ENCODE measurements around the gene NDUFA11.
"Not testable (repeated sequence)": the region's sequence is repeated elsewhere in the genome, so short reads cannot be mapped to it uniquely, and the experiment has no call there.

The NDUFA11 gene

DNA sequence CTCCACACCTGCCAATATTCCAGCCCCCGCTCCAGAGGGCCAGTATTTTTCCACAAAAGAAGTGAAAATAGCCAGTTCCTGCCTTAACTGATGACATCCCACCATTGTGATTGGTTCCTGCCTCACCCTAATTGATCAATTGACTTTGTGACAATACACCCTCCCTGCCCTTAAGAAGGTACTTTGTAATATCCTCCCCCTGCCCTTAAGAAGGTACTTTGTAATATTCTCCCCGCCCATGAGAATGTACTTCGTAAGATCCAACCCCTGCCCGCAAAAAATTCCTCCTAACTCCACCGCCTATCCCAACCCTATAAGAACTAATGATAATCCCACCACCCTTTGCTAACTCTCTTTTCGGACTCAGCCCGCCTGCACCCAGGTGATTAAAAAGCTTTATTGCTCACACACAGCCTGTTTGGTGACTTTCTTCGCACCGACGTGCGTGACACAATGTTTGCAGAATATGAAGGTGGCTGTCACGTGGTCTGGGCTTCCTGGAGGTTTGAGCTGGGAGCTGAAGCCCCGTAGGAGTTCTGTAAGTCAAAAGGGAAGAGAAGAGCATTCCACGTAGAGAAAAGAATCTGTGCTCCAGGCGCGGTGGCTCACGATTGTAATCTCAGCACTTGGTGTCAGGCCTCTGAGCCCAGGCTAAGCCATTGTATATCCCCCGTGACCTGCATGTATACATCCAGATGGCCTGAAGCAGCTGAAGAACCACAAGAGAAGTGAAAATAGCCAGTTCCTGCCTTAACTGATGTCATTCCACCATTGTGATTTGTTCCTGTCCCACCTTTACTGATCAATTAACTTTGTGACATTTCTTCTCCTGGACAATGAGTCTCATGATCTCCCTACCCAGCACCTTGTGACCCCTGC is 46.1 kb downstream of the NDUFA11 start:
- DNase-seq (ENCODE audit: low spot score), result no peak

DNA sequence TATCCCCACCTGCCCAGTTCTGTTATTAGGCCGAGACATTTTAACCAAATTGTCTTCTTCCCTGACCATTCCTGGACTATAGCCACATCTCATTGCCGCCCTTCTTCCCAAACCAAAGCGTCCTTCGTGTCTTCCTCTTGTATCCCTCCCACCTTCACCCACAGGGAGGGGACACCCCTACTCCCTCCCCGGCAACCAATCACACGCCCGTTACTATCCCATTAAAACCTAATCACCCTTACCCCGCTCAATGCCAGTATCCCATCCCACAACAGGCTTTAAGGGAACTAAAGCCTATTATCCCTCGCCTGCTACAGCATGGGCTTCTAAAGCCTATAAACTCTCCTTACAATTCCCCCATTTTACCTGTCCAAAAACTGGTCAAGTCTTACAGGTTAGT is 48.4 kb downstream of the NDUFA11 start:
- not testable (repeated sequence) for DNase-seq (ENCODE audit: low spot score)

DNA sequence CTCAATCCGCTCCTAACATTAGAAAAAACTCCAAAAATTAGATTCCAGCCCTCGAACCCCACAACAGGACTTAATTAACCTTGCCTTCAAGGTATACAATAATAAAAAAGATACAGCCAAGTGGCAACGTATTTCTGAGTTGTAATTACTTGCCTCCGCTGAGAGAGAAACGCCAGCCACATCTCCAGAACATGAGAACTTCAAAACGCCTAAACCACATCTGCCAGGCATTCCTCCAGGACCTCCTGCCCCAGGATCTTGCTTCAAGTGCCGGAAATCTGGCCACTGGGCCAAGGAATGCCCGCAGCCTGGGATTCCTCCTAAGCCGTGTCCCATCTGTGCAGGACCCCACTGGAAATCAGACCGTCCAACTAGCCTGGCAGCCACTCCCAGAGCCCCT is 49.5 kb downstream of the NDUFA11 start:
- not testable (repeated sequence) for DNase-seq (ENCODE audit: low spot score)

DNA sequence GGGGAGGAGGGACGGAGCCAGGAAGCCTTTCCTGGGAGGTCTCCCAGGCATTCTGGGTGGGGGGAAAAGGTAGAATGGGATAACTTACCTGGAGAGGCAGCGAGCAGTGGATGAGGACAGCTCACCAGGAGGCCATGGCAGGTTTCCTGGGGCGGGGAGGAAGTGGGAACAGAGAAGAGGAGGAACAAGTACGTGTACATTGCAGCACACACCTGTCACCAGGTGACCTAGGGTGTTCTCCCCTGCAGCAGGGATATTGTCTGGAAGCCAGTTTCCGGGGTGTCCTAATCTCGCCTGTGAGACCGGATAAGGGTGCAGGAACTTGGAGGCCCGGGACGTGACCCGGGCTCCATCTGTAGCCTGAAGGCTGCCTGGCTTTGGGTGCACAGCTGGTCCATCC is 52.3 kb downstream of the NDUFA11 start, which contains the start of gene FUT3:
Gene FUT3, minus strand, starts transcription at position 148 of the 400 bp plus-strand sequence.
- DNase-seq (ENCODE audit: low spot score), result no peak

DNA sequence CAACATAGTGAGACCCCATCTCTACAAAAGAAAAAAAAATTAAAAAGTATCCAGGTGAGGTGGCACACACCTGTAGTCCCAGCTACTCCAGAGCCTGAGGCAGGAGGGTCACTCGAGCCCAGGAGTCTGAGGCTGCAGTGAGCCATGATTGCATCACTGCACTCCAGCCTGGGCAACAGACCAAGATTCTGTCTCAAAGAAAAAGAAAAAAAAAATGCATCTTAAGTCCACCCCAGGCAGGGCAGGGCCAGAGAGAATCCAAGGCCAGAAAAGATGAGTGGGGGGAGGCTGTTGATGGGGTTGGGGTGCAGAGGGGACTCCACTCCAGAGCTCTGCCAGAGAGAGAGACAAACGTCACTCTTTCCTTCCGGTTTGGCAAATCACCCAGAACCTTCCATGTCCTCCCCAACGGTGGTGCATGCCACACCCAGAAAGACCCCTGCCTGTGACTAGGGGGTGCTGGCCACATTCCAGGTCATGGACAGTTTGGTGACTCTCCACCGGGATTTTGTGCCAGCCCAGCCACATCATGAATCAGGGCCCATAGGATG is 52.8 kb downstream of the NDUFA11 start:
- DNase-seq (ENCODE audit: low spot score), result no peak

GRCh38 chr19:5850189-5850588 is 53.4 kb downstream of the NDUFA11 start:
- no peak for DNase-seq (ENCODE audit: low spot score)

DNA sequence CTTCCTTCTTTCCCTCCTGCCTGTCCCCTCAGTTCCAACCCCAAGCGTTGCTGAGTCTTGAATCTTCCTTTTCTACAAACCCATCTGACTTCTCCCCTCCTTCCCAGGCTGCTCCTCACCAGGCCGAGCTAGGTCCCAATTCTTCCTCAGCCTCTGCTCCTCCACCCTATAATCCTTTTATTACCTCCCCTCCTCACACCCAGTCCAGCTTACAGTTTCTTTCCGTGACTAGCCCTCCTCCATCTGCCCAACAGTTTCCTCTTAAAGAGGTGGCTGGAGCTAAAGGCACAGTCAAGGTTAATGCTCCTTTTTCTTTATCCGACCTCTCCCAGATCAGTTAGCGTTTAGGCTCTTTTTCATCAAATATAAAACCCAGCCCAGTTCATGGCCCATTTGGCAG is 55.0 kb downstream of the NDUFA11 start:
- DNase-seq (ENCODE audit: low spot score), result not testable (repeated sequence)

DNA sequence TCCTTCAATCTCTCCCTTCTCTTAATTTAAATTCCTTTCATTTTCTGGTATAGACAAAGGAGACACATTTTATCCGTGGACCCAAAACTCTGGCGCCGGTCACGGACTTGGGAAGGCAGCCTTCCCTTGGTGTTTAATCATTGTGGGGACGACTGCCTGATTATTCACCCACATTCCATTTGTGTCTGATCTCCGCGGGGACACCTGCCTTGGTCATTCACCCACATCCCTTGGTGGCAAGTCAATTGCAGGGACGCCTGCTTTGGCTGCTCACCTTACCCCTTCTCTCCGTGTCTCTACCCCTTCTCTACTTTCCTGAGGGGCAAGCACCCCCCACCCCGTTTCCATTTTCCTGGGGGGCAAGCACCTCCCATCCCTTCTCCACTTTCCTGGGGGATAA is 55.7 kb downstream of the NDUFA11 start:
- DNase-seq (ENCODE audit: low spot score), result not testable (repeated sequence)
